AG04449 (cell line): ENCODE measurements around the gene GALNT16.

Experiments used
- CTCF ChIA-PET: fragments of 350-600 bp; formaldehyde crosslinking; extraction: SDS; loops from one replicate; lab custom pipeline; 2021; ENCODE audit warnings: antibody characterized with exemption; lab: Yijun Ruan, JAX
- POLR2A ChIA-PET: fragments of 400-600, 350-600 bp; formaldehyde crosslinking; extraction: SDS; loops from one replicate; lab custom pipeline; 2020; ENCODE audit warnings: antibody characterized with exemption, inconsistent platforms; lab: Yijun Ruan, JAX
- DNase-seq: peaks from one replicate; pipeline ENCODE4 v3.0.0-alpha.2; 2010; ENCODE audit warnings: low read depth, low spot score
- H3K4me3 ChIP-seq: 2 replicates; pipeline ENCODE4 v1.5.1; 2011; ENCODE audit warnings: low read depth, mild to moderate bottlenecking, control low read depth, low read length
- TF ChIP-seq, protein P1 (sequence below): IDR thresholded peaks from one replicate; pipeline ENCODE4 v1.5.1; 2011; ENCODE audit warnings: mild to moderate bottlenecking, moderate library complexity, low read length, control low read depth, inconsistent platforms; ENCODE audit not compliant: insufficient read depth; ENCODE audit errors: missing control alignments

Gene GALNT16

DNA sequence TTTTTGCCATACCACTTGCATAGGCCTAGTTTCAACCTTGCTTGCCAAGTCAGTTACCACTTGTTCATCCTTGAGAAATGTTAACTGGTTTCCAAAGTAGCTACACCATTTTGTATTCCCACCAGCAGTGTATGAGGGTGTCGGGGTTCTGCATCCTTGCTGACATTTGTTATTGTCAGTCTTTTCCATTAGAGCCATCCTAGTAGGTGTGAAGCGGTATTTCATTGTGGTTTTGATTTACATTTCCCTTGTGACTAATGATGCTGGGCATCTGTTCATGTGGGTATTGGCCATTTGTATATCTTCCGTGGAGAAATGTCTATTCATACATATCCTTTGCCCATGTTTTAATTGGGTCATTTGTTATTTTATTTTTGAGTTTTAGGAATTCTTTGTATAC is 27.6 kb upstream of the GALNT16 start:
- ChIA-PET POLR2A (no interaction called here), CTCF (interaction anchor here (1.1 to 2.6 kb wide), 3 partner anchors 10 to 131 kb away, joined by 3 to 34 read pairs (median 4); no protein-coding TSS in a partner anchor)

DNA sequence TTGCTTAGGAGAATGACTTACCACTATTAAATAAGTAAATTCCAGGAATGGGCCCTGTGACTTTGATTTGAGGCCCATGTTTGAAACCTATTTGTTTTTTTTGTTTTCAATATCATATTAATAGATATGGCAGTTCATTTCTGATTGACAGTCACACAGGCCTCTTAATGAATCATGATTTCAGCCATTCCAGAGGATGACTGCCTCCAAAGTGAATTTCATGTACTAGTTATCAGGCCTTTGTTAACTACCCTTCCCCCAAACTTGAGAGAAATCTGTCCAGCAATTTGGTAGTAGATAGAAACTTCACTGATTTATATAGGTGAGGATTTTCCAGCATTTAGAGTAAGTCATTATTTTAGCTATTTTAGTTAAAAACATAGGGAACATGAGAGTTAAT is 25.9 kb upstream of the GALNT16 start:
- H3K4me3 ChIP-seq: no peak overlapping the region
- TF ChIP-seq, protein P1, sequence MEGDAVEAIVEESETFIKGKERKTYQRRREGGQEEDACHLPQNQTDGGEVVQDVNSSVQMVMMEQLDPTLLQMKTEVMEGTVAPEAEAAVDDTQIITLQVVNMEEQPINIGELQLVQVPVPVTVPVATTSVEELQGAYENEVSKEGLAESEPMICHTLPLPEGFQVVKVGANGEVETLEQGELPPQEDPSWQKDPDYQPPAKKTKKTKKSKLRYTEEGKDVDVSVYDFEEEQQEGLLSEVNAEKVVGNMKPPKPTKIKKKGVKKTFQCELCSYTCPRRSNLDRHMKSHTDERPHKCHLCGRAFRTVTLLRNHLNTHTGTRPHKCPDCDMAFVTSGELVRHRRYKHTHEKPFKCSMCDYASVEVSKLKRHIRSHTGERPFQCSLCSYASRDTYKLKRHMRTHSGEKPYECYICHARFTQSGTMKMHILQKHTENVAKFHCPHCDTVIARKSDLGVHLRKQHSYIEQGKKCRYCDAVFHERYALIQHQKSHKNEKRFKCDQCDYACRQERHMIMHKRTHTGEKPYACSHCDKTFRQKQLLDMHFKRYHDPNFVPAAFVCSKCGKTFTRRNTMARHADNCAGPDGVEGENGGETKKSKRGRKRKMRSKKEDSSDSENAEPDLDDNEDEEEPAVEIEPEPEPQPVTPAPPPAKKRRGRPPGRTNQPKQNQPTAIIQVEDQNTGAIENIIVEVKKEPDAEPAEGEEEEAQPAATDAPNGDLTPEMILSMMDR: no peak
- ChIA-PET POLR2A (no interaction called here), CTCF (interaction anchor here (0.7 to 2.6 kb wide), 4 partner anchors 8 to 226 kb away, joined by 3 to 34 read pairs (median 3); no protein-coding TSS in a partner anchor)
- no peak for DNase-seq

More for the DNA sequence above, 27.6 kb upstream of the GALNT16 start:
- DNase-seq: no peak
- H3K4me3 ChIP-seq: no peak overlapping the region
- TF ChIP-seq, protein P1: no peak

- CTCF ChIA-PET: interaction anchor here (1.1 to 9.5 kb wide), 5 partner anchors 9 to 339 kb away, joined by 3 to 156 read pairs (median 6); partner anchors contain the start of gene CCDC177
- POLR2A ChIA-PET: no interaction called here
- TF ChIP-seq, protein P1: no peak
- H3K4me3 ChIP-seq: no peak overlapping the region
- DNase-seq: no peak
Observed at GRCh38 chr14:69235708-69236107, 24.2 kb upstream of the GALNT16 start.

GRCh38 chr14:69237142-69237541 is 22.8 kb upstream of the GALNT16 start:
- DNase-seq: no peak
- ChIA-PET CTCF (interaction anchor here (1.0 to 9.5 kb wide), 4 partner anchors 10 to 129 kb away, joined by 3 to 156 read pairs (median 4); no protein-coding TSS in a partner anchor), POLR2A (no interaction called here)
- TF ChIP-seq, protein P1: no peak
- no peak overlapping the region for H3K4me3 ChIP-seq

GRCh38 chr14:69237584-69237983 is 22.4 kb upstream of the GALNT16 start:
- ChIA-PET POLR2A (no interaction called here), CTCF (interaction anchor here (1.0 to 9.5 kb wide), 5 partner anchors 10 to 337 kb away, joined by 3 to 156 read pairs (median 5); partner anchors contain the start of gene CCDC177)
- TF ChIP-seq, protein P1: no peak
- no peak overlapping the region for H3K4me3 ChIP-seq
- no peak for DNase-seq

GRCh38 chr14:69238883-69239282 is 21.1 kb upstream of the GALNT16 start:
- TF ChIP-seq, protein P1: no peak
- H3K4me3 ChIP-seq: no peak overlapping the region
- ChIA-PET POLR2A (no interaction called here), CTCF (interaction anchor here (1.2 to 9.5 kb wide), 7 partner anchors 9 to 336 kb away, joined by 3 to 156 read pairs (median 9); partner anchors contain the start of gene CCDC177)
- no peak for DNase-seq
